Measurements from ENCODE around the gene ZRANB2. TPM values are rescaled to one million over a fixed set of nuclear protein-coding genes. Genes with fewer than 3 reads are reported as not detected.

ZRANB2 gene
- polyA plus RNA-seq, 2 of the 4 experiments (the other 2 are of a cell fraction): 47.9 to 87.6 TPM

- no peak for FAIRE-seq
- ChIA-PET CTCF (interaction anchor here (1.0 kb wide), 2 partner anchors 10 to 354 kb away, joined by 4 read pairs; no protein-coding TSS in a partner anchor), POLR2A (no interaction called here)
- H3K4me1 ChIP-seq: no peaks in the 10 kb centered on the region
- H3K9me3 ChIP-seq: no peaks in the 10 kb centered on the region
- H3K27ac ChIP-seq: no peak overlapping the region
- no peak for DNase-seq (ENCODE audit: low read depth in 1 of 2, low spot score in 1 of 2)
- H3K4me2 ChIP-seq: no peak overlapping the region
- no peak overlapping the region for H3K4me3 ChIP-seq
- ATAC-seq: no peak
- no peak for TF ChIP-seq POLR2A (IDR thresholded peaks at IDR 0.05; ENCODE audit: low read length)
- no peak for TF ChIP-seq ZNF302 (CRISPR knock-in tag; IDR thresholded peaks at IDR 0.05)
- no peak for TF ChIP-seq HOXA7 (CRISPR knock-in tag; IDR thresholded peaks at IDR 0.05)
- no peak for TF ChIP-seq SREBF2 (IDR thresholded peaks at IDR 0.05)
- no peak for TF ChIP-seq NR3C1 (IDR thresholded peaks at IDR 0.05)
- TF ChIP-seq MAZ (IDR thresholded peaks at IDR 0.05; ENCODE audit: borderline replicate concordance, low read depth, low read length): no peak
- no peak for TF ChIP-seq HMGXB4 (CRISPR knock-in tag; IDR thresholded peaks at IDR 0.05; ENCODE audit: borderline replicate concordance)
- no peak for TF ChIP-seq RARB (CRISPR knock-in tag; IDR thresholded peaks at IDR 0.05)
- TF ChIP-seq MAFK (IDR thresholded peaks at IDR 0.05; ENCODE audit: partially characterized antibody): no peak
- no peak for TF ChIP-seq REST (IDR thresholded peaks at IDR 0.05)
- no peak for TF ChIP-seq EP300 (IDR thresholded peaks at IDR 0.05)
- no peak for TF ChIP-seq RFX5 (IDR thresholded peaks at IDR 0.05)
- no peak for TF ChIP-seq EHF (CRISPR knock-in tag; IDR thresholded peaks at IDR 0.05)
- no peak for TF ChIP-seq CEBPB (IDR thresholded peaks at IDR 0.05)
- no peak for TF ChIP-seq MYC (IDR thresholded peaks at IDR 0.05; ENCODE audit: borderline replicate concordance, low read length)
- TF ChIP-seq RAD21 (conservative IDR thresholded peaks at IDR 0.05 in 1 of 2, IDR thresholded peaks at IDR 0.05 in 1 of 2): no peak
- no peak for TF ChIP-seq RNF2 (IDR thresholded peaks at IDR 0.05; ENCODE audit: borderline replicate concordance, low read depth)
- TF ChIP-seq JUN (IDR thresholded peaks at IDR 0.05): no peak
- TF ChIP-seq POLR2AphosphoS2 (conservative IDR thresholded peaks at IDR 0.05; ENCODE audit: low read length): no peak
Measured at GRCh38 chr1:71039661-71040262, 41.1 kb downstream of the ZRANB2 start.

- no peak overlapping the region for H3K4me3 ChIP-seq
- POLR2A ChIA-PET: no interaction called here
- FAIRE-seq: no peak
- H3K4me2 ChIP-seq: no peak overlapping the region
- CTCF ChIA-PET: interaction anchor here (1.0 kb wide), 1 partner anchor 354 kb away, joined by 4 read pairs; no protein-coding TSS in a partner anchor
- H3K27ac ChIP-seq: no peak overlapping the region
- H3K4me1 ChIP-seq: no peaks in the 10 kb centered on the region
- WGBS (ENCODE audit: missing lambda C conversion rate): 4% methylated on average over 2 of the region's 2 CpGs
- no peak for TF ChIP-seq HES2 (IDR thresholded peaks at IDR 0.05)
- TF ChIP-seq CBX2 (IDR thresholded peaks at IDR 0.05; ENCODE audit: borderline replicate concordance, low read depth): no peak
- TF ChIP-seq RNF2 (IDR thresholded peaks at IDR 0.05; ENCODE audit: borderline replicate concordance, low read depth): no peak
- no peak for TF ChIP-seq HOXB5 (CRISPR knock-in tag; IDR thresholded peaks at IDR 0.05)
- TF ChIP-seq FOSL2 (IDR thresholded peaks at IDR 0.05): no peak
- TF ChIP-seq FOSL2 (CRISPR knock-in tag; IDR thresholded peaks at IDR 0.05): no peak
- no peak for TF ChIP-seq MAFK (IDR thresholded peaks at IDR 0.05; ENCODE audit: partially characterized antibody)
- no peak for TF ChIP-seq NR3C1 (IDR thresholded peaks at IDR 0.05)
- no peak for TF ChIP-seq TFCP2L1 (CRISPR knock-in tag; IDR thresholded peaks at IDR 0.05)
- DNase-seq (ENCODE audit: low read depth in 1 of 2, low spot score in 1 of 2): no peak
- no peak for ATAC-seq
- H3K9me3 ChIP-seq: no peaks in the 10 kb centered on the region
Measured at GRCh38 chr1:71038942-71039341, 41.9 kb downstream of the ZRANB2 start.
